ENCODE measurements around the gene ZNF296.
A peak's percentile ranks its signal among the peaks of the same experiment; 100 is the strongest.
"Not testable (repeated sequence)": the region's sequence is repeated elsewhere in the genome, so short reads cannot be mapped to it uniquely, and the experiment has no call there.

The ZNF296 gene

GRCh38 chr19:45076029-45076850, at the start of gene ZNF296:
Gene ZNF296 (minus strand): TSS chr19:45076478. CDS start chr19:45076373, 105 bp downstream.
- DNase-seq = peak; percentile 86 to 88

- DNase-seq = no peak
Observed at GRCh38 chr19:45125360-45125759, 49.1 kb upstream of the ZNF296 start.

- no peak for DNase-seq
Observed at GRCh38 chr19:45124021-45124420, 47.7 kb upstream of the ZNF296 start.

- no peak for DNase-seq
Observed at GRCh38 chr19:45123440-45123850, 47.2 kb upstream of the ZNF296 start.

- no peak for DNase-seq
Observed at GRCh38 chr19:45122832-45123231, 46.6 kb upstream of the ZNF296 start.

GRCh38 chr19:45121827-45122345, 45.6 kb upstream of the ZNF296 start:
- peak in 1 of 2 experiments; percentile 29 for DNase-seq

GRCh38 chr19:45119582-45119981, 43.3 kb upstream of the ZNF296 start:
- no peak for DNase-seq

GRCh38 chr19:45118591-45119355, 42.5 kb upstream of the ZNF296 start:
- DNase-seq = not testable (repeated sequence)

- DNase-seq = no peak
Observed at GRCh38 chr19:45118106-45118505, 41.8 kb upstream of the ZNF296 start.

- DNase-seq = no peak
Observed at GRCh38 chr19:45117671-45118070, 41.4 kb upstream of the ZNF296 start.

GRCh38 chr19:45117167-45117594, 40.9 kb upstream of the ZNF296 start:
- peak; percentile 70 to 80 for DNase-seq

GRCh38 chr19:45115809-45116615, 39.7 kb upstream of the ZNF296 start:
- DNase-seq = no peak

- no peak for DNase-seq
Observed at GRCh38 chr19:45114116-45114515, 37.8 kb upstream of the ZNF296 start.

- DNase-seq = no peak
Observed at GRCh38 chr19:45113628-45114027, 37.4 kb upstream of the ZNF296 start.

GRCh38 chr19:45112111-45112827, 36.0 kb upstream of the ZNF296 start:
- DNase-seq = no peak

- no peak for DNase-seq
Observed at GRCh38 chr19:45110851-45111266, 34.6 kb upstream of the ZNF296 start.

GRCh38 chr19:45107621-45108150, 31.4 kb upstream of the ZNF296 start:
- DNase-seq = no peak

- DNase-seq = not testable (repeated sequence)
Observed at GRCh38 chr19:45106363-45106762, 30.1 kb upstream of the ZNF296 start.

- no peak for DNase-seq
Observed at GRCh38 chr19:45104658-45105349, 28.5 kb upstream of the ZNF296 start.

GRCh38 chr19:45103508-45104319, 27.4 kb upstream of the ZNF296 start:
- DNase-seq = no peak

All from activated CD4-positive, alpha-beta T cell treated with anti-CD3 and anti-CD28 coated beads, Interleukin-2, amount 50 U/mL, for 48 hours (primary cell).